Adrenal gland (tissue), 5 donors: ENCODE results near the gene CCNQ.

ENCODE experiments used
- POLR2A ChIP-seq, 2 donors: fragments of 450-650 bp; IDR thresholded peaks; one replicate each; pipeline ENCODE4 v1.6.1; 2017; ENCODE audit warnings: antibody characterized with exemption in 2 of 2, mild to moderate bottlenecking in 2 of 2, moderate library complexity in 1 of 2
- TF ChIP-seq, protein P1 (sequence below), 6 experiments: fragments of 450-650 bp in 4 of 6; fragments of 200-600 bp in 2 of 6; sonication (generic) in 1 of 6; IDR thresholded peaks; 1 replicate in 5 of 6; 2 replicates in 1 of 6; pipeline versions ENCODE4 v1.5.1 to v1.8.0; 2016 to 2021; ENCODE audit warnings: antibody characterized with exemption in 6 of 6, mild to moderate bottlenecking in 2 of 6, moderate library complexity in 1 of 6
- donor health status: DM: no; HTN: no; CAD: no.

DNA sequence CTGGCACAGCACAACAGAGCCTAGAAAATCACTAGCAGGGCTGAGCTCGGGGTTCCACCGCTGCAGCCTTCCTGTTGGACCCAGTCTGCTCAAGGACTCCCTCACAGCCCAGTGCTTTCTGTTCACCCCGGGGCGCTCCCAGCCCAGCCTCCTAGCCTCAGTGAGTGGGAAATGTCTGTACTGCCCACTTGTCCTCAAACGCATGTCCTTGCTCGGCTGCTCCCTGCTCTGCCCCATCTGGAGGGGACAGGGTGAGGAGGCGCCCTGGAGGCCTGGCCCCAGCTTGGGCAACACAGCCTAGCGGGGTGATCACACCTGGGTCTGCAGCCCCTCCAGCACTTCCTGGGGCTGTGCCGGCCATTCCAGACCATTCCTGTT, 11.9 kb upstream of the CCNQ start:
- TF ChIP-seq POLR2A (IDR thresholded peaks at IDR 0.05), result no peak
- TF ChIP-seq, protein P1, sequence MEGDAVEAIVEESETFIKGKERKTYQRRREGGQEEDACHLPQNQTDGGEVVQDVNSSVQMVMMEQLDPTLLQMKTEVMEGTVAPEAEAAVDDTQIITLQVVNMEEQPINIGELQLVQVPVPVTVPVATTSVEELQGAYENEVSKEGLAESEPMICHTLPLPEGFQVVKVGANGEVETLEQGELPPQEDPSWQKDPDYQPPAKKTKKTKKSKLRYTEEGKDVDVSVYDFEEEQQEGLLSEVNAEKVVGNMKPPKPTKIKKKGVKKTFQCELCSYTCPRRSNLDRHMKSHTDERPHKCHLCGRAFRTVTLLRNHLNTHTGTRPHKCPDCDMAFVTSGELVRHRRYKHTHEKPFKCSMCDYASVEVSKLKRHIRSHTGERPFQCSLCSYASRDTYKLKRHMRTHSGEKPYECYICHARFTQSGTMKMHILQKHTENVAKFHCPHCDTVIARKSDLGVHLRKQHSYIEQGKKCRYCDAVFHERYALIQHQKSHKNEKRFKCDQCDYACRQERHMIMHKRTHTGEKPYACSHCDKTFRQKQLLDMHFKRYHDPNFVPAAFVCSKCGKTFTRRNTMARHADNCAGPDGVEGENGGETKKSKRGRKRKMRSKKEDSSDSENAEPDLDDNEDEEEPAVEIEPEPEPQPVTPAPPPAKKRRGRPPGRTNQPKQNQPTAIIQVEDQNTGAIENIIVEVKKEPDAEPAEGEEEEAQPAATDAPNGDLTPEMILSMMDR (IDR thresholded peaks at IDR 0.05), result no peak
